Stimulated activated CD8-positive, alpha-beta memory T cell treated with anti-CD3 and anti-CD28 coated beads, Interleukin-12 subunit alpha, Interleukin-12 subunit beta, amount 100 ng/mL, for 24 hours (primary cell): ENCODE measurements around the gene GUK1.
"Not testable (repeated sequence)": the region's sequence is repeated elsewhere in the genome, so short reads cannot be mapped to it uniquely, and the experiment has no call there.

Experiments
- DNase-seq: peaks from one replicate; pipeline ENCODE4 v3.0.0-alpha.2; 2020; ENCODE audit errors: extremely low read depth

GUK1 gene

DNA sequence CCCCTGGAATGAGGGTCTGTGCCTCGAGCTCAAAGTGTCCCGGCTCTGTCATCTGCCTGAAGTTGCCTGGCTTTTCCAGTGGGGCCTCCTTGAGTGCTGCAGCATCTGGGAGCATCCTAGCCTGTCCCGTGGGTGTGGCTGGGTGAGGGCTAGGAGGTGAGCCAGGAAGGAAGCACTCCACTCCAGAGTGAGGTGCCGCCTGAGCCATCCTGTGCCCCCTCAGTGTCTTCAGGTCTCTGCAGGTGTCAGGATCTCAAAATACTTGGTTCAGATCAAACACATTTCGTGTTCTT lies 37.0 kb downstream of the GUK1 start:
- DNase-seq, result no peak

DNA sequence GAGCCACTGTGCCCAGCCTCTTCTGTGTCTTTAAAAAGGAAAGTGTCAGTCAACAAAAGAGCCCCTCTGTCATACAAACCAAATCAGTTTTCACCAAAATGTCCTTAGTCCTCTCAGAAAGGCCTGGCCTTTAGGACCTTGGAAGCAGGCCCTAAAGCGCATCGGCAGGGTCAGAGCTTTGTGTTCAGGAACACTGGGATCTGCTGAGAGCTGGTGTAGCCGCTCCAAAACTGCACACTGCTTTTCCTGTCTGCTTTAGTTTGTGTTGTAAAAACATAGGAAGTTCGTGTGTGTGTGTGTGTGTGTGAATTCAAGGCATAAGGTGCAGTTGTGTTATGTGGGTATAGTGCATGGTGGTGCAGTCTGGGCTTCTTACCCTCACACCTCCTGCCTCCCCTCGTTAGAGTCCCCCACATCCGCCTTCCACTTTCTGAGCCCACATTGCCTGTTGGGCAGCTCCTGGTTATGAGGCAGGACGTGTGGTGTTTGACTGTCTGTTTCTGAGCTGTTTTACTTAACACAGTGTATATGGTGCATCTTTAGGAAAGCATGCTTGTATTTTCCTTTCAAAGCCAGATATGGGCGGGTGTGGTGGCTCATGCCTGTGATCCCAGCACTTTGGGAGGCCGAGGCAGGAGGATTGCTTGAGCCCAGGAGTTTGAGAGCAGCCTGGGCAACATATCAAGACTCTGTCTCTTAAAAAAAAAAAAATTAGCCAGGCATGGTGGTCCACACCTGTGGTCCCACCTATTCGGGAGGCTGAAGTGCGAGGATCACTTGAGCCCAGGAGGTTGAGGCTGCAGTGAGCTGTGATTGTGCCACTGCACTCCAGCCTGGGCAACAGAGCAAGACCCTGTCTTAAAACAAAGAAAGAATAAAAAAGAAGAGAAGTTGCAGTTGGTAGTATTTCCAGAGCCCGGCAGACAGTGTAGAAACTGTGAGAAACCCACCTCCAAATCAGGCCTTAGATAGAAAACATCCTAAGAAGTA lies 37.9 kb downstream of the GUK1 start:
- DNase-seq, result no peak

DNA sequence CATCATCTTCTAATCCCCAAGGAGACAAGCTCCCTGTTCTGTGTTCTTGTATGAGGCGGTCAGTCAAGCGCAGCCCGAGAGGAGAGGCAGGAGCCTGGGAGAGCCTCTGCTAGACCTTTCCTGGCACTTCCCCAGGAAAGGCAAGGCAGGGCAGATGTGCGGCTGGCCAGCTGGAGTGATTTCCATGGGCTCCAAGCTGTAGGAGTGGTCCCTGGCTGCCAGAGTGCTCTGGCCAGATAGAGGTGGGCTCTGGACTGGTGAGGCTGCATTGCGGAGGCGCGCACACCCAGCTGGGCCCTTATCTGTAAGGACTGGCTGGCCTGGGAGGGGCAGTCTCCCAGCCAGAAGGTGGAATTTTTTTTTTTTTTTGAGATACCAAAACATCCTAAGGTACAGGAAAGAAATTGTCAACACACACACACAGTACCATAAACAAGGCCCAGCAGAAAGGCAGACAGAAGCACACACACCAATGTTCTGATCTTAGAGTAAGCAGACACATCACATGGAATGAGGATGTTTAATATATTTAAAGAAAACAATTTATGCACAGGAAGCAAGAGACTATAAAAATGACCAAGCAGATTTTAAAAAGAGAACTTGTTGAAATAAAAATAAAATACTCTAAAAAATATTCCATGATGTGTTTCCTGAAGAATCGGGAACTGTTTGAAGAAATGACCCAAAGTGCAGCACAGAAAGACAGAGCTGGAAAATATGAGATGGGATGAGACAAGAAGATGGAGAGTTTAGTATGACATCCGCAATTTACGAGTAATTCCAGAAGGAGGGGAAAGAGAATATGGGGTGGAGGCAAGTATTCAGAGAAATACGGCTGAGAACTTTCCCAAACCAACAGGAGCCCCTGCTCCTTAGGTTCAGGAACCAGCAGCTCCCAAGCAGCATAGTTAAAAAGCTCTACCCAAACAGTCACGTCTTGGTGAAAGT lies 38.9 kb downstream of the GUK1 start:
- no peak for DNase-seq

DNA sequence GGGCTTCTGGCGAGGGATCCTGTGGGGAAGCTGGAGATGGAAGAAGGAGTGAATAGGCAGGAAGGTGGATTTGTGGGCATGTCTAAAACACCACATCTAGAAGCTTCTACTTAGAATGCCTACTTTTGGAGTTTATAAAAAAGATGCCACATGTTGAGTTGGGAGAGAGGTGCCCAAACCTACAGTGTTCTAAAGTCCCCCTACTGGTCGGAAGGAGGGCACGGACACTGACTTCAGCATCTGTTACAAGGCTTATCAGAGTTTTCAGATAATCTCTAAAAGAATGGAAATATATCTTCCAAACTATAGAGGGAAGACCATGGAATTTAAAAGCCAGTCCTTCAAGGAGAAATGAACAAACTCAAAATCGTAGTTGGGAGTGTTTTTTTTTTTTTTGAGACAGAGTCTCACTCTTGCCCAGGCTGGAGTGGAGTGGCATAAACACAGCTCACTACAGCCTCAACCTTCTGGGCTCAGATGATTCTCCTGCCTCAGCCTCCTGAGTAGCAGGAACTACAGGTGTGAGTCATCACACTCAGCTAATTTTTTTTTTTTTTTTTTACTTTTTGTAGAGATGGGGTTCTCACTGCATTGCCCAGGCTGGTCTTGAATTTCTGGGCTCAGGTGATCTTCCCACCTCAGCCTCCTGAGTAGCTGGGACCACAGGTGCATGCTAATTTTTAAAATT lies 40.3 kb downstream of the GUK1 start:
- DNase-seq, result no peak

DNA sequence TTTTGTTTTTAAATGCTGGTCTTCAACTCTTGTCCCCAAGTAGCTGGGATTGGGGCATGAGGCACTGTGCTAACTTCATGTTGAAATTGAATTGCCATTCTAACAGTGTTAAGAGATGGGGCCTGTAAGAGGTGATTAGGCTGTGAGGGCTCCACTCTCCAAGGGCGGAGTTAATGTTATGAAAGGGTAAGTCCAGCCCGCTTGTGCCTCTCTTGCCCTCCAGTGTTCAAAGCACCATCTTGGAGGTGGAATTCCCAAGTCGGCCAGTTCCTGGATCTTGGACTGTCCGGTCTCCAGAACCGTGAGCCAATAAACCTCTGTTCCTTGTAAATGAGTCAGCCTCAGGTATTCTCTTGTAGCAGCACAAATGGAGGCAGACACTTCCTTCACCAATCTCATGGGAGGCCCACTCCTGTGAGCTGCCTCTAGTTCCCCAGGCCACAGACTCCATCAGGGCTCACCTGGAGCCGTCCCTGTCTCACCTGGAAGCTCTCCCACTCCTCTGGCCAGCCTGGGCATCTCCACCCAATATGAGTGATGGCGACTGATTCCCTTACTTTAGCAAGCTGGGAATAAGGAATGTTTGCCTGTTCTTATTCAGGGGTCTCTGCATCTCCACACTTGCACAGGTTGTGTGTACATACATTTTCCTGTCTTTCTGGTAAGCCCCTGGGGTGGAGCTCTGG lies 41.0 kb downstream of the GUK1 start:
- no peak for DNase-seq

DNA sequence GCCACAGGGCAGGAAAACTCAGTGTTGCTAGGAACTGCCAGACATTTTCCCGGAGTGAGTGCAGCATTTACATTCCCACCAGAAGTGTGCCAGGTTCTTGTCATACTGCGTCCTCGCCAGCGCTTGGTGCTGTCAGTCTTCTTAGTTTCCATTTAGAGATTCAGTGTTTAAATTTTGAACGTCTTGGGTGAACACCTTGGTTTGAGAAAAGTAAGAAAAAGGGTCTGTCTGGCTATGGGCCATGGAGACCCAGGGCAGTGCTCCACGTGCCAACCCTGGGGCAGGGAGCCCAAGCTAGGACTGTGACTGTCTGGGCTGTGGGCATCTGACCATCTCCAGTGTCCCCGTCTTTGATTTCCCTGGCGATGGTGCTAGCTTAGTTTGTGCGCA lies 41.6 kb downstream of the GUK1 start:
- no peak for DNase-seq

DNA sequence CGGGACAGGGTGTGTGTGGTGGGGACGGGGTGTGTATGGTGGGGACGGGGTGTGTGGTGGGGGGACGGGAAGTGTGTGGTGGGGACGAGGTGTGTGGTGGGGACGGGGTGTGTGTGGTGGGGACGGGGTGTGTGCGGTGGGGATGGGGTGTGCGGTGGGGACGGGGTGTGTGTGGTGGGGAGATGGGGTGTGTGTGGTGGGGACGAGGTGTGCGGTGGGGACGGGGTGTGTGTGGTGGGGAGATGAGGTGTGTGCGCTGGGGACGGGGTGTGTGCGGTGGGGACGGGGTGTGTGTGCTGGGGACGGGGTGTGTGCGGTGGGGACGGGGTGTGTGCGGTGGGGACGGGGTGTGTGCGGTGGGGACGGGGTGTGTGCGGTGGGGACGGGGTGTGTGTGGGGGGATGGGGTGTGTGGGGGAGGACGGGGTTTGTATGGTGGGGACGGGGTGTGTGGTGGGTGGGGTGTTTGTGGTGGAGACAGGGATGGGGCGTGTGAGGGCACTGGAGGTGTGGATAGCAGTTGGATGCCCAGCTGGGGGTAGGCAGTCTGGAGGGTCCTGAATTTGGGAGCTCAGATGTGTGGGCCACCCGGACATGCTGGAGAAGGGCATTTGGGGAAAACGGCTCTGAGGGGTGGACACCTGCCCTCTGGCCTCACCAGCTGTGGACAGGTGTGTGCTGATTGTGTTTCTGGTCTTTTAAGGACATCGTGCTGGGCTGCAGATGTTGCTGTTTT lies 42.4 kb downstream of the GUK1 start:
- DNase-seq, result no peak

DNA sequence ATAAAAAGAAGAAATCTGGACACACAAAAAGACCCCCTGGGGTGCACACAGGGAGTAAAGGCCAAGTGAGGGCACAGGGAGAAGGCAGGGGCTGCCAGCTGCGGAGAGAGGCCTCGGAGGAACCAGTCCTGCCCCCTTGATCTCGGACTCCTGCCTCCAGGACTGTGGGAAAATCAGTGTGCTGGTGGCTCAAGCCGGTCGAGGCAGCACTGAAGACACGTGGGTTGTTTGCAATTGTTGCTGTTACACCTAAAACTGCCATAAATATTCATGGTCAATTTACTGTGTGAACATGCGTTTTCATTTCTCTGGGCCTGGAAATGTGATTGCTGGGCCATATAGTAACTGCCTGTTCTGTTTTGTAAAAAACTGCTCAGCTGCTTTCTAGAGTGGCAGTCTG lies 44.1 kb downstream of the GUK1 start:
- DNase-seq, result no peak

DNA sequence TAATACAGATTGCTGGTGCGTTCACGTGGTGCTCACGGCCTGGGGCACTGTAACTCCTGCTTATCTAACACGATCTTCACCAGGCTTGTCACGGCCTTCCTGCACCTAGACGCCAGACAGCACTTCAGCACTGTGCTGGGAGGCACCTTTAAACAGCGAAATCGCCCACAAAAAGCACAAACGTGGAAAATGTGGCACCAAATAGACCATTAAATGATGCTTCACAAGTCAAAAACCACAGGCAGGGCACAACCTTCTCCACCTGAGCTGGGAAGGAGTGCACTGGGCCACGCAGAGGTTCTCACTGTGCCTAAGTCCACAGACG lies 45.5 kb downstream of the GUK1 start:
- DNase-seq, result no peak

DNA sequence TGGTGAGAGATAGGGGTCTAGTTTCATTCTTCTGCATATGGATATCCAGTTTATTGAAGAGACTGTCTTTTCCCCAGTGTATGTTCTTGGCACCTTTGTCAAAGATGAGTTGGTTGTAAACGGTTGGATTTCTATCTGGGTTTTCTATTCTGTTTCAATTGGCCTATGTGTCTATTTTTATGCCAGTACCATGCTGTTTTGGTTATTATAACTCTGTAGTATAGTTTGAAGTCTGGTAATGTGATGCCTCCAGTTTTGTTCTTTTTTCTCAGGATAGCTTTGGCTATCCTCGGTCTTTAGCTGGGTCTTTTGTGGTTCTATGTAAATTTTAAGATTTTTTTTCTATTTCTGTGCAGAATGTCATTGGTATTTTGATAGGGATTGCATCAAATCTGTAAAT lies 48.2 kb downstream of the GUK1 start:
- DNase-seq, result not testable (repeated sequence)

DNA sequence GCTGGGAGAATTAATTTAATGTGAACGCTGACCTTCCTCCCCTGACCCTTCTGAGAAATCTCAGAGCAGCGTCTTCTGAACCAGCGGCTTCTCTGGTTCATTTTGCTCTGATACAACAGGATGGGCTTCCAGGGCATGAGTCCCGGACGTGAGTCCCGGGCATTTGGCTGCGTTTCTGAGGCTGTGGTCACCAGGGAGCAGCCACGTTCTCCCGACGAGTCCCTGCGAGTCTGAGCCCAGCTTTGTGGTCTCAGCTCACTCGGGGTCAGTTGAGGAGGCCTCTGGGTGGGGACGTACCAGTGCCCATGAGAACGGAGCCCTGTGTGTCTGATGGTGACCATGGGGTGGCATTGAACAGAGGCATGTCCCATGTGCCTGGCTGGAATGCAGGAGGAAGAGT lies 50.1 kb downstream of the GUK1 start:
- no peak for DNase-seq

DNA sequence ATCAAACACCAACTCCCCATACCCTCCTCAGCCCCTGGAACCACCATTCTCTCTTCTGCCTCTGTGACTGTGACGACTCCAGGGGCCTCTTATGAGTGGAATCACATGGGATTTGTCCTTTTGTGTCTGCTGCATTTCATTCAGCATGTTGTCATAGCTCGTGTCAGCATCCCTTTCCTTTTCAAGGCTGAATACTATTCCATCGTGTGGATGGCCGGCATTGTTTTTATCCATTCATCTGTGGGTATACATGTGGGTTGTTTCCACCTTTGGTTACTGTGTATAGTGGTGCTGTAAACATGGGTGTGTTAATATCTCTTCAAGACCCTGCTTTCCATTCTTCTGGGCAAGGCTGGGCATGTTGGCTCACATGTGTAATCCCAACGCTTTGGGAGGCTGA lies 50.7 kb downstream of the GUK1 start:
- no peak for DNase-seq

DNA sequence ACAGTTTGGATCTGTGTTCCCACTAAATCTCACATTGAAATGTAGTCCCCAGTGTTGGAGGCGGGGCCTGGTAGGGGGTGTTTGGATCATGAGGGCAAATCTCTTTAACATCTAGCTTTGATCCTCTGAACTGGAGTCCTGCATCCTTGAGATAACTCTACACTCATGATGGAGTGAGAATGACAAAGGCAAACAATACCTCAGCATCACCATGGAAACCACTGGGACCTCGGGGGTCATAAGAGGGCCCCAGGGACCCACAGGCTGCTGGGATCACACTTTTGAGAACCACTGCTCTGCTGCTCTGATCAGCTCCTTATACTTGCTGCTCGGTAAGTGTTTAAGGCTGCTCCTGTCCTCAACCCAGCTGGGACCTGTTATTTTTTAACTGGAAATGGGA lies 54.4 kb downstream of the GUK1 start:
- no peak for DNase-seq

DNA sequence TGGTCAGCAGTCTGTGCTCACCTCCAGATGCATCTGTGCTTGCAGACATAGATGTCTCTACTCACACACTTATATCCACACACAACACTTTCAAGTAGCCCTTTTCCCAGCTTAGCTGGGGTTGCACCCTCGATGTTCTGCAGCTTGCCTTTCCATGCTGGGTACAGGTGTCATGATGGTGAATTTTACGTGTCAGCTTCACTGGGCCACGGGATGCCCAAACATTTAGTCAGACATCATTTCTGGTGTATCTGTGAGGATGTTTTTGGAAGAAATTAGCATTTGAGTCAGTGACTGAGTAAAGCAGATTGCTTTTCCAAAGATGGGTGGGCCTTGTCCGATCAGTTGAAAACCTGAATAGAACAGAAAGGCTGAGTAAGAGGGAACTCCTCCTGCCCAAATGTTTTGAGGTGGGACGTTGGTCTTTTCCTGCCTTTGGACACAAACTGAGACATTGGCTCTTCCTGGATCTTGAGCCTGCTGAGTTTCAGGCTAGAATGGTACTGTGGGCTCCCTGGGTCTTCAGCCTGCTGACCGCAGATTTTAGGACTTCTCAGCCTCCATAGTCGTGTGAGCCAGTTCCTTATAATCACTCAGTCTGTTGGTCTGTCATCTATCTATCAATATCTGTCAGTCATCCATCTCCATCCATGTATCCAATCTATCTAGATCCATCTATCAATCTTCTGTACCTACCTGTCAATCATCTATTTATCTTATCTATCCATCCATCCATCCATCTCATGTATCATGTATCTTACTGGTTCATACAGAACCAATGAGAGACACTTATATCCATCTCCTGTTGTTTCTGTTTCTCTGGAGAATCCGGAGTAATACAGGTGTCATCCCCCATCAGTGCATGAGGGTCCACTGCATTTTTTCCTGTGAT lies 55.1 kb downstream of the GUK1 start:
- no peak for DNase-seq

DNA sequence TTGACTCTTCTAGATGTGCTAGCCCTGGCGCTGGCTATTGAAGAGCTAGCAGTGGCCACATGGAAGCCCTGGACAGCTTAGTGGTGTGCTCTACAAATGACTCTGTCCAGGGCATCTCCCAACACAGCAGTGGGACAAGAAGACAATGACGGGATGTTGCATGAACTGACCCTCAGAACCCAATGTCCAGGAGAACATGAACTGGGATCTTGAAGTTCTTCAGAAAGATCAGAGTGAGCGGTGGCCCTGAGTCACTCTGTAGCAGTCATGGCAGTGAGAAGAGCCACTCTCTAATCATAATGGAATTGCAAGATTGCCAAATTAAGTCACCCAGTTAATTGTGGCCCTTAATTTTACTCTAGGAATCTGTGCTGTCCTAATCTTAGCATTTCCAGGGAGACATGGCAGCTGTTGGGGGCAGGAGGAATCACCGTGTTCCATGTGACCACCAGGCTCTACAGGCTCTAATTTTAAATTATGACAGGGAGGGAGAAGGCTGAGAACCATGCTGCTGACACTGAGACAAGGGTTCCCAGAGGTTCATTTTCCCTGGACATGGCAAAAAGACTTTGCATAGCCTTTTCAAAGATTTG lies 57.6 kb downstream of the GUK1 start:
- DNase-seq, result no peak
